SU-DHL-6 (cell line): ENCODE results near the gene NCAPD3.

Experiments
- H2AFZ ChIP-seq: fragments of 200-600 bp; sonication (generic); 2 replicates; pipeline ENCODE4 v1.6.1; 2014; ENCODE audit warnings: low read depth, mild to moderate bottlenecking, moderate library complexity, mixed read lengths, antibody characterized with exemption, low read length; ENCODE audit not compliant: severe bottlenecking
- H3F3A ChIP-seq: fragments of 200-600 bp; shearing (Covaris generic); 2 replicates; pipeline ENCODE4 v1.6.0; 2016; ENCODE audit warnings: antibody characterized with exemption, mild to moderate bottlenecking; ENCODE audit not compliant: insufficient read depth
- H3K27ac ChIP-seq: fragments of 200-600 bp; sonication (generic); 2 replicates; pipeline ENCODE4 v1.5.1; 2016; ENCODE audit warnings: low read depth, mild to moderate bottlenecking, low read length, moderate library complexity, mixed read lengths
- H3K27me3 ChIP-seq: fragments of 200-600 bp; sonication (generic), shearing (Covaris generic); 2 replicates; pipeline ENCODE4 v1.6.0; 2014; ENCODE audit warnings: mild to moderate bottlenecking, low read length
- H3K36me3 ChIP-seq: fragments of 200-600 bp; sonication (generic); 2 replicates; pipeline ENCODE4 v1.6.1; 2014; ENCODE audit warnings: mild to moderate bottlenecking, low read length, mixed read lengths
- H3K4me2 ChIP-seq: fragments of 300-600, 200-600 bp; shearing (Covaris generic), sonication (generic); 2 replicates; pipeline ENCODE4 v1.6.0; 2014; ENCODE audit warnings: low read length, low read depth, mild to moderate bottlenecking; ENCODE audit not compliant: poor library complexity, severe bottlenecking
- H3K4me3 ChIP-seq: fragments of 200-600 bp; sonication (generic); 2 replicates; pipeline ENCODE4 v1.5.1; 2014; ENCODE audit warnings: antibody characterized with exemption, low read length, mild to moderate bottlenecking, mixed read lengths; ENCODE audit not compliant: insufficient read depth, poor library complexity, severe bottlenecking
- H3K79me2 ChIP-seq: fragments of 200-600 bp; sonication (generic); 2 replicates; pipeline ENCODE4 v1.6.1; 2014; ENCODE audit warnings: mild to moderate bottlenecking, low read length, moderate library complexity; ENCODE audit not compliant: insufficient read depth
- H3K9ac ChIP-seq: fragments of 200-600 bp; sonication (generic); 2 replicates; pipeline ENCODE4 v1.7.0; 2014; ENCODE audit warnings: mild to moderate bottlenecking, low read length
- H3K9me2 ChIP-seq: fragments of 200-600 bp; sonication (generic); replicated peaks from 2 replicates; pipeline ENCODE4 v1.6.1; 2014; ENCODE audit warnings: low read length; ENCODE audit not compliant: insufficient read depth
- H3K9me3 ChIP-seq: fragments of 200-600 bp; sonication (generic); 2 replicates; pipeline ENCODE4 v1.6.1; 2014; ENCODE audit warnings: low read length, mixed read lengths; ENCODE audit not compliant: insufficient read depth
- H4K20me1 ChIP-seq: fragments of 200-600 bp; sonication (generic); 2 replicates; pipeline ENCODE4 v1.6.1; 2014; ENCODE audit warnings: low read depth, mild to moderate bottlenecking, antibody characterized with exemption, low read length, moderate library complexity, mixed read lengths
- CTCF ChIP-seq: fragments of 200-600 bp; sonication (generic); IDR thresholded peaks from one replicate; pipeline ENCODE4 v1.5.1; 2017; ENCODE audit warnings: antibody characterized with exemption, mild to moderate bottlenecking, low read length, moderate library complexity; ENCODE audit not compliant: insufficient read depth, poor library complexity, severe bottlenecking
- EZH2phosphoT487 ChIP-seq: fragments of 200-600 bp; sonication (generic), shearing (Covaris generic); conservative IDR thresholded peaks from 2 replicates; pipeline ENCODE4 v1.6.1; 2018; ENCODE audit warnings: mild to moderate bottlenecking, antibody characterized with exemption, low read length, moderate library complexity, mixed read lengths

Gene NCAPD3

GRCh38 chr11:134223836-134224709 is at the start of gene NCAPD3, which contains the start of gene VPS26B:
Gene NCAPD3, minus strand, starts transcription at chr11:134223967. Its CDS starts 41 bp downstream, at chr11:134223926.
Gene VPS26B, plus strand, starts transcription at chr11:134224671. Its CDS starts 452 bp downstream, at chr11:134225123.
- Histone ChIP-seq H3K27me3 (no peaks in the 10 kb centered on the region), H3F3A (no peaks in the 10 kb centered on the region), H3K36me3 (no peaks in the 10 kb centered on the region), H3K9ac (peak within 1 kb of the TSS; percentile 78), H3K9me3 (no peaks in the 10 kb centered on the region), H3K4me3 (peak within 1 kb of the TSS; percentile 71), H4K20me1 (peaks cover 12% of the 10 kb centered on the region; the same call in 1 of the 2 replicates), H3K4me2 (peak within 1 kb of the TSS; percentile 71), H3K27ac (peak within 1 kb of the TSS; percentile 71), H3K9me2 (no peaks in the 10 kb centered on the region), H3K79me2 (peaks cover 37% of the 10 kb centered on the region), H2AFZ (peak within 1 kb of the TSS; percentile 52)
- TF ChIP-seq CTCF (no peak), EZH2phosphoT487 (no peak)

GRCh38 chr11:134273317-134273712 is 49.5 kb upstream of the NCAPD3 start:
- TF ChIP-seq EZH2phosphoT487 (no peak), CTCF (no peak)
- H3K4me3 ChIP-seq = no peak overlapping the region
- no peaks in the 10 kb centered on the region for H3F3A ChIP-seq
- no peaks in the 10 kb centered on the region for H4K20me1 ChIP-seq
- H3K79me2 ChIP-seq = no peaks in the 10 kb centered on the region
- no peak overlapping the region for H3K27ac ChIP-seq
- H3K4me2 ChIP-seq = no peak overlapping the region
- H3K9me2 ChIP-seq = no peaks in the 10 kb centered on the region
- H2AFZ ChIP-seq = no peak overlapping the region
- H3K36me3 ChIP-seq = no peaks in the 10 kb centered on the region
- no peaks in the 10 kb centered on the region for H3K9me3 ChIP-seq
- no peak overlapping the region for H3K9ac ChIP-seq
- no peaks in the 10 kb centered on the region for H3K27me3 ChIP-seq

GRCh38 chr11:134272381-134273316 is 48.9 kb upstream of the NCAPD3 start:
- no peak overlapping the region for H2AFZ ChIP-seq
- H3K4me3 ChIP-seq = no peak overlapping the region
- no peaks in the 10 kb centered on the region for H3F3A ChIP-seq
- TF ChIP-seq CTCF = no peak
- no peak for TF ChIP-seq EZH2phosphoT487
- H3K9ac ChIP-seq = no peak overlapping the region
- no peak overlapping the region for H3K27ac ChIP-seq
- H3K9me2 ChIP-seq = no peaks in the 10 kb centered on the region
- no peaks in the 10 kb centered on the region for H4K20me1 ChIP-seq
- no peaks in the 10 kb centered on the region for H3K9me3 ChIP-seq
- no peaks in the 10 kb centered on the region for H3K36me3 ChIP-seq
- H3K27me3 ChIP-seq = no peaks in the 10 kb centered on the region
- no peaks in the 10 kb centered on the region for H3K79me2 ChIP-seq
- H3K4me2 ChIP-seq = no peak overlapping the region
